ENCODE data around the gene GALNT14.

GALNT14 gene

DNA sequence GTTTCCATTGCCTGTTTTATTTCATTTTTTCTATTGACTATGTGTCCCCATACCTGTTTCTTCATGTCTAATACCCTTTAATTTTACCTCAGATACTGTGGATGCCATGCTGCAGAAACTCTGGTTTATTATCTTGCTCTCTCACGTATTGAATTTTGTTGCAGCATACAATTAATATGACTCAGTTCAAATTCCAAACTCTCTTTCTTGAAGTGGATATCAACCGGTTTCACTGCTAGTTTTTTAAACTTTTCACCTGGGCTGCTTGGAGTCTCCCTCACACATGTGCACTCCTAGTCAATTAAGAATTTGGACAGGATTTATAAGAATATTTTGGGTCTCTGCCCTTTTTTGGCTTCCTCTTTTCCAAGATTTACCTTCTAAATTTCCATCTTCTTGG lies 260.4 kb downstream of the GALNT14 start:
- no peak for DNase-seq

DNA sequence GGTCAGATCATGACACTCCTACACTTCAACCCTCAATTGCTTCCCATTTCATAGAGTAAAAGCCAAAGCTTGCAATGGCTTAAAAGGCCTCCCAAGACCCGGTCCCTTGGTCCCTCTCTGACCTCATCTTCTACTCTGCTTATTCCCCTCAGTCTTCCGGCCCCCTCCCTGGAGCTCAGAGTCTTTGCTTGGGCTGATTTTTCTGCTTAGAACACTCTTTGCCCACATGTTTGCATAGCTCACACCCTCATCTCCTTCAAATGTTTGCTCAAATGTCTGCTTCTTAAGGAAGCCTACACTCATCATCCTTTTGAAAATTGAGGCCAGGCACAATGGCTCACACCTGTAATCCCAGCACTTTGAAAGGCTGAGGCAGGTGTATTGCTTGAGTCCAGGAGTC lies 265.4 kb downstream of the GALNT14 start:
- DNase-seq = no peak

DNA sequence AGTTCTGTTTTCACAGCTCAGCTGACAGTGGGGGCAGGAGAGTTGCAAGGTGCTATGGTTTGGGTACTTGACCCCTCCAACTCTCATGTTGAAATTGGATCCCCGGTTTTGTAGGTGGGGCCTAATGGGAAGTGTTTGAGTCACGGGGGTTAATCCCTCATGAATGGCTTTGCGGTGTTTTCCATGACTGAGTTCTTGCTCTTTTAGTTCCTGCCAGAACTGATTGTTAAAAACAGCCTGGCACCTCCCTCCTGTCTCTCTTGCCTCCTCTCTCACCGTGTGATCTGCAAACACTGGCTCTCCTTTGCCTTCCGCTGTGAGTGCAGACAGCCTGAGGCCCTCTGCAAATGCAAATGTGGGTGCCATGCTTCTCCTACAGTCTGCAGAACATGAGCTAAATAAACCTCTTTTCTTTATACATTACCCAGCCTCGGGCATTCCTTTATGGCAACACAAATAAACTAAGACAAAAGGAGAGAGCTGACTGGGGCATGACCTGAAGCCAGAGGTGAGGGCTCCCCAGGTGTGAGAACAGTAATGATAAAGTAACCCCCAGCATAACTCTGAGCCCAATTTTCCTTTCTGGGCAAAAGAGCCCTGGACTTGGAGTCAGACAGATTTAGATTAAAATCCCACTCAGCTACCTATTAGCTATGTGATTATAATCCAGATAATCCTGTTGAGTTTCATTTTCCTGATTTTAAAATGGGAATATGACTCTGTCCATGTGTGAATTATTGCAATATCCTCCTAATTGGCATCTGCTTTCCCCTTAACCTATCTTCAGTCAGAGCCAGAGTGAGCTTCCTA lies 266.1 kb downstream of the GALNT14 start:
- DNase-seq = no peak

DNA sequence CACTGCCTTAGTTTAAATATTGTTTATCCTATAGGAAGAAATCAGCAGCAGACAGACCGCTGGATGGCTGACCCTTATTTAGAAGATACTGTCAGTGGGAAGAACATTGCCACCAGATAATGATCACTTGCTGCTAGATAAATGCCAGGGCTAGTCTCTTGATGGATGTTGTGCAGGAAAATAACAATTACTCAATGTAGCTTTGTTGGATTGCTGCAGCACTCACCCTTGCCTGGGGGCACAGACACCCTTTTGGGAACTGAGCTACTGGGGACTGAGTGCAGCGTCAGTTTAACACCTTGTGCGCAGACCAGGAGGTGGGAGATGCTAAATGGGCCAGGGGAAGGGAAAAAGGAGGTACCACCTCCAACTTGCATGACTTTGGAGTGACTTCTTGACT lies 266.8 kb downstream of the GALNT14 start:
- DNase-seq = no peak

DNA sequence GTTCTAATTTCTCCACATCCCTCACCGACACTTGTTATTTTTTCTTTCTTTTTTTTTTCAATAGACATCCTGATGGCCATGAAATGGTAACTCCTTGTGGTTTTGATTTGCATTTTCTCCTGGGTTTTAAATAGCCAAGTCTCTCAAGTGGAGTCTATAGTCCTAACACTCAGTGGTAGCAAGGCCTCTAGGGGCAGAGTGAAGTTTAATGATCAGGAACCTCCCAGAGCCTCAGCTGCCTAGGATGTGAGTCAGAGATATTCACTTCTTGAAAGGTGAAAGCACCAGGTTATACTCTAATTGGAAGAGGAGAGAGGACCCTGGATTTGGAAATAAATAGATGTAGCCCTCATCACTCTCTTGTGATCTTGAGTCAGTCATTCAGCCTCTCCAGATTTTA lies 268.3 kb downstream of the GALNT14 start:
- DNase-seq = no peak

DNA sequence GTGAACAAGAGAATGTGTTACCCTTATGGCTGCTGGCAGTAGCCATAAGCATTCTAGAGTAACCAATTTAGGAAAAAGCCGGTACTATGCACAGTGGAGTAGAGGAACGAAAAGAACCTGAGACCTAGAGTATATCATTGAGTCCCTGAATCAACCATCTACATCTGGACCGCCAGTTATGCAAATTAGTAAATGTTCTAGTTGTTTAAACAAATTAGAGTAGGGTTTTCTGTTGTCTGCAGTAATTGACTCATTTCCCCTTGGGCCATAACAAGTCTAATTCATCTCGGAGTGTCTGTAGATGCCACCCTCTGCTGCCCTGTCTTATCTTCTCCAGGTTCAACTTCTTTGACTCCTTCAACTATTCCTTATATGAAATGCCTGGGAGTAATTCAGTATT lies 270.9 kb downstream of the GALNT14 start:
- no peak for DNase-seq

DNA sequence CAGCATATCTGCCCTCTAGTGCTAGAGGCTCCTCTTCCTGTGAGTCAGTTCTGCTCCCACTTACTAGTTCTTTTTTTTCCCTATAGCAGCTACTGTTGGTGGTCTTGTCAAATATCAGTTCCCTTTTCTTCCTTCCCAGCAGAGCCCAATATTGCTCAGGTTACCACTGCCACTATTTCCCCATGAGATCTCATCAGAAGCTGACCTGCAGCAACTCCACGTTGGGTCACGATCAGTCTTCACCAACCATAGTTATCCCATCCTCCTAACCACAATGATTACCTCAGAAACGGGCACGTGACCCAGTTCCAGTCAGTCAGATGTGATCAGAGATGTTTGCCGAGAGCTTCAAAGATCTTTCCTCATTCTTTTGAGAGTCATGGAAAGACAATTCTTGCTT lies 271.3 kb downstream of the GALNT14 start:
- DNase-seq = no peak

DNA sequence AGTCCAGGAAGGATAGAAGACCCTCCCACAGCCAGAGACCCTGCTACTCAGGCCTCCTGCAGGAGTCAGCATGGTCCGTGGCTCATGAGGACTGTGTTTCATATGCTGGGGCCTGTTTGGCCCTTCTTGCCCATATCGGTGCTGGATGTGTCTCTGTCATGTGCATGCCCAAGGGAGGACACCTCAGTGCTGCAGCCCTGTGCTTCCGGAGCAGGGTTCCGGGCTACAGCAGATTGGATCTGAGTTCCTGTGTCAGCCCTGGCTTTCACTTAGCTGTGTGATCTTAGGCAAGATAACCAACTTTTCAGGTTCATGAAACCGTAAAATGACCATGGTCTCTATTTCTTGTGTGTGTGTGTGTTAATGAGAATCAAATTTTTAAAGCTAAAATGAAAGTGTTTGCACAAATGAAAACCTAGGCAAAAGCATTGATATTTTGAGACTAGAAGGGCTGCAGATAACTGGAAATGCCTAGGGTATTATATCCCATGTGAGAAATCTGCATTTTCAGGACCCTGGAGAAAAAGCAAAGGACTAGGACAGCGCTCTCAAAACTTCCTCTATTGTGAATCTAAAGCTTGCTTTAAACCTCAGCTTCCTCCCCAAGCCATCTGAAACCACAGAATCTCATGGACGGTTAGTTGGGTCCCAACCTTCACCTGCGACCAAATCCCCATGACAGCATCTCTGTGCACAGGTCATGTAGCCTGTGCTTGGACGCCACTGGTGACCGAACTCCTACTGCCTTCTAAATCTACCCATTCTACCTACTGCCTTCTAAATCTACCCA lies 272.2 kb downstream of the GALNT14 start:
- no peak for DNase-seq

DNA sequence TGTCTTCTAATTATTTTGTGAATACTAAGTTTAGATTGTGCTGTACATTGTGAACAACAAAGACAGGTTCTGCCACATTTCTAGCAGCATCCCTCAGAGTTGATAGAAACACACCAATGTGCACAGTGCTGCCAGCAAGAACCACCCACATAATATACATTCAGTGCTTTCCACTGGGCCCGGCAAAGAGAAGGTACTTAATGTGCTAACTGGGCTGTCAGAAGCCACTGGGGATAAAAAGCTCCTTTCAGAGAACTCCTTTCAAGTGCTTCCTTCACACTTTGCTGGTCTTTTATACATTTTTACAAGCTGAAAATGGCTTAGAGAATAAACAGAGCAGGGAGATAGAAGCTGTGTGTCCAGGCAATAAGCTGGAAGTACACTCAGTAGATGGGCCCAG lies 273.0 kb downstream of the GALNT14 start:
- no peak for DNase-seq

DNA sequence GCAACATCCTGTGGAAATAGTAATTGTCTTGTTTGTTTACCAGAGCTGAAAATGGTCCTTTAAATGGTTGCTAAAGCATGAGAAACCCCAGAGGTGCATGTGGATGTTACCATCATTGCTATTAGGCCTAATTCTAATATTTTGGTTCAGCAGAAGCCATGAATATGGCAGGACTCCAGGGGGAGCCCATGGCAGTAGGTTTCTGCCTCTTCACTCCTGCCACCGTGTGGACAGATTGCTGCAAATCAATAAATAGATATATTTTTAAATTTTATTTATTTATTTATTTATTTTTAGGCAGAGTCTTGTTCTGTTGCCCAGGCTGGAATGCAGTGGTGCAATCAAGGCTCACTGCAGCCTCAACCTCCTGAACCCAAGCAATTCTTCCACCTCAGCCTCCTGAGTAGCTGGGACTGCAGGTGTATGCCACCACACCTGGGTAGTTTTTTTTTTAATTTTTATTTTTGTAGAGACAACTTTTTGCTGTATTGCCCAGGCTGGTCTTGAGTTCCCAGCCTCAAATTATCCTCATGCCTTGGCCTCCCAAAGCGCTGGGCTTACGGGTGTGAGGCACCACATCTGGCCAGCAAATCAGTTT lies 276.1 kb downstream of the GALNT14 start:
- peak; percentile 57 for DNase-seq

DNA sequence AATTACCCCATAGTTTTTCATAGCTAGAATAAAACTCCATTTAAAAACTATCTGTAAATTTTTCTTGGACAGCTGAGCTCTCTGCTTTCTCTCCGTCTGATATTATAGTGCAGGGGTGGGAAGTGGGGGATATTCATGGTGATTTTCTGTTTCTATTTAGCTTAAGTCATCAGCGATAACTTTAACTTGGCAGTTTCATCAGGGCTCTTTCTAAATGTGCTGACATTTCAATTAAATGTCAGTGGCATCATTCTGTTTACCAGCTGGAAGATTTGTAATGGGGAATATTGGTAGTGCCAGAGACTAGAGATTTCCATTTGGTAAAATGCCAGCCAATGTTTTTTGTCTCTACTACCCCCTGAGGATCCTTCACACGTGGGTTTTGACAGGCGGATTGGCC lies 277.5 kb downstream of the GALNT14 start:
- no peak for DNase-seq
